Vagina (tissue), 2 donors: ENCODE results near the gene ZCCHC7. TPM values are rescaled to one million over a fixed set of nuclear protein-coding genes. Genes with fewer than 3 reads are reported as not detected.

ENCODE experiments used
- DNase-seq, 2 donors: peaks; one replicate each; pipeline ENCODE4 v3.0.0-alpha.2; 2017; ENCODE audit errors: extremely low spot score in 2 of 2
- H3K27ac ChIP-seq: fragments of 200-600 bp; sonication (generic); one replicate; pipeline ENCODE4 v1.5.1; 2019
- H3K27me3 ChIP-seq: fragments of 200-600 bp; sonication (generic); one replicate; pipeline ENCODE4 v1.5.1; 2019
- H3K36me3 ChIP-seq, 2 donors: fragments of 200-600 bp; sonication (generic); one replicate each; pipeline ENCODE4 v1.5.1; 2017 to 2019
- H3K4me1 ChIP-seq: fragments of 200-600 bp; sonication (generic); one replicate; pipeline ENCODE4 v1.5.1; 2019
- H3K4me3 ChIP-seq, 2 donors: fragments of 200-600 bp; sonication (generic); 1 replicate in 1 of 2; 2 replicates in 1 of 2; pipeline ENCODE4 v1.5.1; 2016 to 2019
- H3K9me3 ChIP-seq: fragments of 200-600 bp; sonication (generic); one replicate; pipeline ENCODE4 v1.5.1; 2019
- POLR2A ChIP-seq, 2 donors: fragments of 450-650 bp; IDR thresholded peaks; one replicate each; pipeline ENCODE4 v1.6.1; 2017; ENCODE audit warnings: antibody characterized with exemption in 2 of 2, mild to moderate bottlenecking in 2 of 2, moderate library complexity in 2 of 2
- POLR2AphosphoS5 ChIP-seq, 2 donors: sonication (generic); formaldehyde crosslinking; IDR thresholded peaks; one replicate each; pipeline ENCODE4 v1.9.0; 2017; ENCODE audit warnings: antibody characterized with exemption in 2 of 2, mild to moderate bottlenecking in 2 of 2, low read depth in 1 of 2; ENCODE audit not compliant: insufficient read depth in 1 of 2
- intact Hi-C: fragments of 100-400 bp; cut with DNase I; formaldehyde crosslinking; loops from one replicate; pipeline ENCODE4 v1.15.1; 2023
- total RNA-seq: library from RNA; depleted of rRNA; stranded (reverse); fragments of >200 nt; gene quantifications from one replicate; pipeline ENCODE4 v1.2.3, GENCODE V29; 2016
- TF ChIP-seq, protein P1 (sequence below), 3 experiments: fragments of 450-650 bp in 2 of 3; fragments of 200-600 bp in 1 of 3; sonication (generic) in 1 of 3; IDR thresholded peaks; one replicate each; pipeline ENCODE4 v1.5.1; 2017 to 2019; ENCODE audit warnings: antibody characterized with exemption in 3 of 3, mild to moderate bottlenecking in 2 of 3, moderate library complexity in 2 of 3

The ZCCHC7 gene
- total RNA-seq, 1 donor from 2014 or later = 15.2 TPM

DNA sequence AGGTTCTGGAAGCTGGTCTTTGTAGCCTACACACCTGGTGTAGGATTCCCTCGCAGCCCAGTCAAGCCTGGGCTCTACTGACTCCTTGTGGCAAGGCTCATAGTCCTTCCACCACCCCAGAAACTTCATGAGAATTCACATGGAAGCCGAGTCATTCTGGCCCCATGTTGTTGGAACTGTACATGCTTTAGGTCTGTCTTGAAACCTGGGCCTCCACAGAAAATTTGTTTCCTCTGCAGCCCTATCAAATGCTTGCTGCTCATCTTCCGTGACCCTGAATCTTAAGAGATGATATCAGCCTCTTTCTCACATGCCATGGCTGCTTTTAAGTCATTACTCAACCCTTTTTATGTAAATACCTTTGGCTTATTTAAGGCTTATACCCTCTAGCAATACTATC is 188.8 kb downstream of the ZCCHC7 start:
- Histone ChIP-seq H3K27me3 (no peaks in the 10 kb centered on the region), H3K36me3 (peaks cover 0 to 16% of the 10 kb centered on the region in 2 donors), H3K27ac (no peak overlapping the region), H3K9me3 (no peaks in the 10 kb centered on the region), H3K4me1 (no peaks in the 10 kb centered on the region), H3K4me3 (no peak overlapping the region)
- DNase-seq = no peak
- TF ChIP-seq, protein P1, sequence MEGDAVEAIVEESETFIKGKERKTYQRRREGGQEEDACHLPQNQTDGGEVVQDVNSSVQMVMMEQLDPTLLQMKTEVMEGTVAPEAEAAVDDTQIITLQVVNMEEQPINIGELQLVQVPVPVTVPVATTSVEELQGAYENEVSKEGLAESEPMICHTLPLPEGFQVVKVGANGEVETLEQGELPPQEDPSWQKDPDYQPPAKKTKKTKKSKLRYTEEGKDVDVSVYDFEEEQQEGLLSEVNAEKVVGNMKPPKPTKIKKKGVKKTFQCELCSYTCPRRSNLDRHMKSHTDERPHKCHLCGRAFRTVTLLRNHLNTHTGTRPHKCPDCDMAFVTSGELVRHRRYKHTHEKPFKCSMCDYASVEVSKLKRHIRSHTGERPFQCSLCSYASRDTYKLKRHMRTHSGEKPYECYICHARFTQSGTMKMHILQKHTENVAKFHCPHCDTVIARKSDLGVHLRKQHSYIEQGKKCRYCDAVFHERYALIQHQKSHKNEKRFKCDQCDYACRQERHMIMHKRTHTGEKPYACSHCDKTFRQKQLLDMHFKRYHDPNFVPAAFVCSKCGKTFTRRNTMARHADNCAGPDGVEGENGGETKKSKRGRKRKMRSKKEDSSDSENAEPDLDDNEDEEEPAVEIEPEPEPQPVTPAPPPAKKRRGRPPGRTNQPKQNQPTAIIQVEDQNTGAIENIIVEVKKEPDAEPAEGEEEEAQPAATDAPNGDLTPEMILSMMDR (IDR thresholded peaks at IDR 0.05) = no peak
- TF ChIP-seq POLR2AphosphoS5 (IDR thresholded peaks at IDR 0.05; ENCODE audit: insufficient read depth in 1 of 2, low read depth in 1 of 2) = no peak
- no peak for TF ChIP-seq POLR2A (IDR thresholded peaks at IDR 0.05)
- intact Hi-C loops = no loop called here

DNA sequence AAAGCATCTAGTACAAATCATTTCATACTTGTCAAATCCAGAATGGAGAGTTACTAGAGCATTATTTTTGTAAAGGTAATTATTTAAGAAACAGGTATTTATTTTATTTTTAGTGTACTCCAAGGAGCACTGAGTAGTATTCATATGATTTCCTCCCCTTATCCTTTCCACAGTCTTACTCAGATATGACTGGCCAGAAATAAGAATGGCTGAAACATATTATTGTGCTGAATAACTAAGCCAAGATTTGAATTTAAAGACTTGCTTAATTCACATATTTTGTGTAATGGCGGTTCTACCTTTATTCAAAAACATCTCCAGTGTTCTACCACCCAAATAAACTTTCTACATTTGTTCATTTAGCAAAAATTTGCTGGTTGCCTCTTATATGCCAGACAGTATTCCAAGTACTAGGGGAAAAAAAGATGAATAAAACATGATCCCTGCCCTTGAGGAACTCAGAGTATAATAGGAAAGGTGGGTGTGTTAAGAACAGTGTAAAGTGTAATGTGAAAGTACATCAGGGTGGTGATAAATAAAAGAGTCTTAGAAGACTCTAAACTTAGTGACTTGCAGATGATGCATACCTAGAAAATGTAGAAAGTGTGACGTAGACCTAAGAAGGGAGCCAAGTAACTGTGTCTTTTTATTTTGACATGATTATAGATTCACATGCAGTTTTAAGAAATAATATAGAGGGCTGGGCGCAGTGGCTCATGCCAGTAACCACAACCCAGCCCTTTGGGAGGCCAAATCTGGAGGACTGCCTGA is 191.7 kb downstream of the ZCCHC7 start:
- no peaks in the 10 kb centered on the region for H3K36me3 ChIP-seq
- DNase-seq = no peak
- H3K4me3 ChIP-seq = no peak overlapping the region
- H3K27ac ChIP-seq = no peak overlapping the region
- no peak for TF ChIP-seq POLR2AphosphoS5 (IDR thresholded peaks at IDR 0.05; ENCODE audit: insufficient read depth in 1 of 2, low read depth in 1 of 2)
- no peak for TF ChIP-seq POLR2A (IDR thresholded peaks at IDR 0.05)
- TF ChIP-seq, protein P1 (IDR thresholded peaks at IDR 0.05) = no peak
- no peaks in the 10 kb centered on the region for H3K4me1 ChIP-seq
- no peaks in the 10 kb centered on the region for H3K27me3 ChIP-seq
- H3K9me3 ChIP-seq = no peaks in the 10 kb centered on the region
- intact Hi-C loops = no loop called here

- no peaks in the 10 kb centered on the region for H3K4me1 ChIP-seq
- intact Hi-C loops = no loop called here
- H3K9me3 ChIP-seq = no peaks in the 10 kb centered on the region
- H3K27ac ChIP-seq = no peak overlapping the region
- H3K4me3 ChIP-seq = no peak overlapping the region
- TF ChIP-seq POLR2A (IDR thresholded peaks at IDR 0.05) (no peak), POLR2AphosphoS5 (IDR thresholded peaks at IDR 0.05; ENCODE audit: insufficient read depth in 1 of 2, low read depth in 1 of 2) (no peak)
- TF ChIP-seq, protein P1 (IDR thresholded peaks at IDR 0.05) = no peak
- H3K27me3 ChIP-seq = no peaks in the 10 kb centered on the region
- DNase-seq = no peak
- no peaks in the 10 kb centered on the region for H3K36me3 ChIP-seq
Observed at GRCh38 chr9:37324261-37324683, 203.9 kb downstream of the ZCCHC7 start.

GRCh38 chr9:37324691-37325490 is 204.5 kb downstream of the ZCCHC7 start:
- no peaks in the 10 kb centered on the region for H3K36me3 ChIP-seq
- no peak overlapping the region for H3K27ac ChIP-seq
- no peaks in the 10 kb centered on the region for H3K4me1 ChIP-seq
- H3K9me3 ChIP-seq = no peaks in the 10 kb centered on the region
- H3K27me3 ChIP-seq = no peaks in the 10 kb centered on the region
- DNase-seq = no peak
- intact Hi-C loops = no loop called here
- TF ChIP-seq POLR2AphosphoS5 (IDR thresholded peaks at IDR 0.05; ENCODE audit: insufficient read depth in 1 of 2, low read depth in 1 of 2) (no peak), POLR2A (IDR thresholded peaks at IDR 0.05) (no peak)
- TF ChIP-seq, protein P1 (IDR thresholded peaks at IDR 0.05) = no peak
- H3K4me3 ChIP-seq = no peak overlapping the region
